Chondrocyte (in vitro differentiated cells): ENCODE measurements around the gene SLC25A25. TPM values are rescaled to one million over a fixed set of nuclear protein-coding genes. Genes with fewer than 3 reads are reported as not detected.
A peak's percentile ranks its signal among the peaks of the same experiment; 100 is the strongest.

Experiments used
- DNase-seq: peaks from one replicate; pipeline ENCODE4 v3.0.0; 2021; ENCODE audit warnings: mixed read lengths, low spot score
- H3K27ac Mint-ChIP-seq: one replicate; pipeline ENCODE4 v1.8.0; 2021; ENCODE audit warnings: mild to moderate bottlenecking, moderate library complexity, mixed read lengths; ENCODE audit not compliant: unreplicated experiment
- H3K27me3 Mint-ChIP-seq: 2 replicates; pipeline ENCODE4 v1.8.0; 2021; ENCODE audit warnings: low read depth, mixed read lengths
- H3K36me3 Mint-ChIP-seq: 2 replicates; pipeline ENCODE4 v1.8.0; 2021; ENCODE audit warnings: low read depth, mixed read lengths
- H3K4me1 Mint-ChIP-seq: 2 replicates; pipeline ENCODE4 v1.8.0; 2021; ENCODE audit warnings: low read depth, mild to moderate bottlenecking, mixed read lengths
- H3K4me3 Mint-ChIP-seq: one replicate; pipeline ENCODE4 v1.8.0; 2021; ENCODE audit warnings: mild to moderate bottlenecking, moderate library complexity, mixed read lengths; ENCODE audit not compliant: unreplicated experiment
- H3K9me3 Mint-ChIP-seq: 2 replicates; pipeline ENCODE4 v1.8.0; 2021; ENCODE audit warnings: low read depth, mixed read lengths
- CTCF ChIP-seq: fragments of 200-600 bp; sonication (generic); IDR thresholded peaks from 2 replicates; pipeline ENCODE4 v1.5.0; 2021; ENCODE audit warnings: antibody characterized with exemption, mild to moderate bottlenecking, moderate library complexity
- total RNA-seq: library from RNA; stranded (reverse); gene quantifications from 3 replicates; pipeline ENCODE4 v1.2.1, GENCODE V29; 2021

SLC25A25 gene
- total RNA-seq, 1 donor from 2014 or later, result 17.6 TPM

DNA sequence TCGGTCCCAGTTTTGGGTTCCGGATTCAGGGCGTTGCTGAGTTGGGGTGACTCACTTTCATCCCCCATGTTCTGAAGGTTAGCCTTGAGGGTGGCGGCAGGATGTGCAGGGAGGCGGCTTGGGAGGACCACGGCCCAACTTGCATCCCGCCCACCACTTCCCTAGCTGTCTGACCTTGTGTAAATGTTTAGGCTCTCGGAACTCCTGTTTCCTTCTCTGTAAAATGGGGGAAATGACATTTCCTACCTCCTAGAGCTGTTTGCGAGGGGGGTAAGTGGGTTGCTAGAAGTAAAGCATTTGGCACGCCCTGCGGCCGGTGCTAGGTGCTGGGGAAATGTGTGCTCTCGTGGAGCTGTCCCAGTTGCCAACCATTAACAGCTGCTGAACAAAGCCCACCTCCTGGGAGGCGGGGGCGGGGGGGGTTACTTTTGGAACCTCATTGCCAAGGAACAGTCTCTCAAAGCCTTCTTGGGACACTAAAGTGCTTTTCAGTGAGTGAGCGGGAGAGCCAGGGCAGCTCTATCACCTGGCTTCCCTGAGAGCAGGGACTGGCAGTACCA lies 32.0 kb downstream of the SLC25A25 start:
- peak overlapping the region; percentile 100 for H3K27ac Mint-ChIP-seq
- no peaks in the 10 kb centered on the region for H3K9me3 Mint-ChIP-seq
- TF ChIP-seq CTCF, result no peak
- H3K4me1 Mint-ChIP-seq, result peaks cover 47% of the 10 kb centered on the region
- no peaks in the 10 kb centered on the region for H3K27me3 Mint-ChIP-seq
- DNase-seq, result no peak
- peak overlapping the region; percentile 97 for H3K4me3 Mint-ChIP-seq
- H3K36me3 Mint-ChIP-seq, result peaks cover 25% of the 10 kb centered on the region

- peak overlapping the region; percentile 97 for H3K4me3 Mint-ChIP-seq
- H3K27ac Mint-ChIP-seq, result peak overlapping the region; percentile 100
- H3K27me3 Mint-ChIP-seq, result no peaks in the 10 kb centered on the region
- TF ChIP-seq CTCF, result no peak
- no peak for DNase-seq
- H3K9me3 Mint-ChIP-seq, result no peaks in the 10 kb centered on the region
- peaks cover 47% of the 10 kb centered on the region for H3K4me1 Mint-ChIP-seq
- H3K36me3 Mint-ChIP-seq, result peaks cover 25% of the 10 kb centered on the region
Observed at GRCh38 chr9:128100581-128100980, 32.5 kb downstream of the SLC25A25 start.

DNA sequence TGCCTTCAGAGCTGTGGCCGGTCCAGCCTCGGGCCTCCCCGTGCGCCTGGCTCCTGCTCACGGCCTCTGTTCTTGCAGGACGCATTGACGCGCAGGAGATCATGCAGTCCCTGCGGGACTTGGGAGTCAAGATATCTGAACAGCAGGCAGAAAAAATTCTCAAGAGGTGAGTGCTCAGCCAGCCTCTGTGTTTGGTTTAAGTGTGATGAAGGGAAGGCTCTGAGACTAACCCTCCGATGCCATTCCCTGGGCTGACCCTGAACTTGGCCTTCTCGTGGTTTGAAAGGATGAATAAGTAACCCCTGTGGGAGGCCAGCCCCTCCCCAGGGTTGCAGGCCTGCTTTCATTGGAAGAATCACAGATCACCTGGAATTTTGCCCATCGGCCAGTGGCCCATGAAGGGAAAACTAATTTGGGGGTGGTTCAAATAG lies 33.2 kb downstream of the SLC25A25 start:
- H3K36me3 Mint-ChIP-seq, result peaks cover 25% of the 10 kb centered on the region
- H3K27me3 Mint-ChIP-seq, result no peaks in the 10 kb centered on the region
- no peaks in the 10 kb centered on the region for H3K9me3 Mint-ChIP-seq
- H3K27ac Mint-ChIP-seq, result peak overlapping the region; percentile 65
- H3K4me1 Mint-ChIP-seq, result peaks cover 47% of the 10 kb centered on the region
- no peak for TF ChIP-seq CTCF
- DNase-seq, result no peak
- H3K4me3 Mint-ChIP-seq, result peak overlapping the region; percentile 97

DNA sequence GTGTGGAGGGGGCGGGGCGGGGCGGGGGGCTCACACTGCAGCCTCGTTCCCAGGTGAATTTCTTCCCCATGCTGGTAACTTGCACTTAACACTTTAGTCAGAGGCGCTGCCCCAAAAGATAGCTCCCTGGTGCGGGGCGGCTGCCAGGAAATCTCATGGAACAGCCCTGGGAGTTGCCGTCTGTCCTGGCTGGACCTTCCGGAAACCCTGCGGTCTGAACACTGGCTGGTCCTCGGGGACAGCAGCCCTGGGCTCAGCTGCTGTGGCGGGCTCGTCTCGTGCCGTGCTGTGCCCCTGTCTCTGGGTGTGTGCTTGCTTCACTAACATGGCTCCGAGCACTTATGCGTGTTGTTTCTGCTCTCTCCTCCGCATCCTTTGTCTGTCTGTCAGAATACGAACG lies 33.7 kb downstream of the SLC25A25 start:
- no peaks in the 10 kb centered on the region for H3K27me3 Mint-ChIP-seq
- H3K9me3 Mint-ChIP-seq, result no peaks in the 10 kb centered on the region
- H3K36me3 Mint-ChIP-seq, result peaks cover 29% of the 10 kb centered on the region
- no peak for TF ChIP-seq CTCF
- peaks cover 47% of the 10 kb centered on the region for H3K4me1 Mint-ChIP-seq
- no peak overlapping the region for H3K4me3 Mint-ChIP-seq
- no peak for DNase-seq
- H3K27ac Mint-ChIP-seq, result no peak overlapping the region

- Mint-ChIP-seq H3K27ac (no peak overlapping the region), H3K4me1 (peaks cover 47% of the 10 kb centered on the region), H3K9me3 (no peaks in the 10 kb centered on the region), H3K27me3 (no peaks in the 10 kb centered on the region), H3K4me3 (no peak overlapping the region), H3K36me3 (peaks cover 34% of the 10 kb centered on the region)
- TF ChIP-seq CTCF, result no peak
- no peak for DNase-seq
Observed at GRCh38 chr9:128102196-128102595, 34.2 kb downstream of the SLC25A25 start.
